H9 (cell line): ENCODE results near the gene CAPN2. TPM values are rescaled to one million over a fixed set of nuclear protein-coding genes. Genes with fewer than 3 reads are reported as not detected.

ENCODE experiments used
- DNase-seq: peaks from one replicate; pipeline ENCODE4 v3.0.0-alpha.2; 2017
- H2AFZ ChIP-seq: one replicate; pipeline ENCODE4 v1.6.1; 2013; ENCODE audit warnings: mild to moderate bottlenecking, low read length, control low read depth, moderate library complexity
- H2AK5ac ChIP-seq: 2 replicates; pipeline ENCODE4 v1.6.1; 2013; ENCODE audit warnings: low read length, control low read depth, mixed read lengths; ENCODE audit not compliant: insufficient read length
- H2BK120ac ChIP-seq: one replicate; pipeline ENCODE4 v1.6.1; 2013; ENCODE audit warnings: low read depth, mild to moderate bottlenecking, low read length, control low read depth, inconsistent platforms; ENCODE audit not compliant: poor library complexity, severe bottlenecking
- H2BK12ac ChIP-seq: 2 replicates; pipeline ENCODE4 v1.6.1; 2013; ENCODE audit warnings: low read length, control low read depth, mixed read lengths, low read depth; ENCODE audit not compliant: insufficient read length
- H2BK15ac ChIP-seq: 2 replicates; pipeline ENCODE4 v1.6.1; 2013; ENCODE audit warnings: low read depth, low read length, control low read depth
- H2BK20ac ChIP-seq: one replicate; pipeline ENCODE4 v1.6.1; 2013; ENCODE audit warnings: low read depth, mild to moderate bottlenecking, low read length, control low read depth, inconsistent platforms; ENCODE audit not compliant: poor library complexity, severe bottlenecking
- H2BK5ac ChIP-seq: 2 replicates; pipeline ENCODE4 v1.6.1; 2013; ENCODE audit warnings: low read length, control low read depth, mixed read lengths; ENCODE audit not compliant: insufficient read length
- H3K14ac ChIP-seq: 2 replicates; pipeline ENCODE4 v1.6.1; 2013; ENCODE audit warnings: low read length, control low read depth; ENCODE audit not compliant: insufficient read depth
- H3K18ac ChIP-seq: 2 replicates; pipeline ENCODE4 v1.6.1; 2013; ENCODE audit warnings: low read depth, mild to moderate bottlenecking, mixed read lengths, low read length, control low read depth; ENCODE audit not compliant: insufficient read length
- H3K23ac ChIP-seq: 2 replicates; pipeline ENCODE4 v1.6.1; 2013; ENCODE audit warnings: low read length, control low read depth, mixed read lengths, low read depth; ENCODE audit not compliant: insufficient read length
- H3K23me2 ChIP-seq: 2 replicates; pipeline ENCODE4 v1.6.1; 2013; ENCODE audit warnings: low read depth, mild to moderate bottlenecking, mixed read lengths, low read length, control low read depth; ENCODE audit not compliant: insufficient read length, poor library complexity, severe bottlenecking
- H3K27ac ChIP-seq: 2 replicates; pipeline ENCODE4 v1.5.1; 2013; ENCODE audit warnings: low read length, control low read depth, mixed read lengths, low read depth; ENCODE audit not compliant: insufficient read length
- H3K27me3 ChIP-seq: 2 replicates; pipeline ENCODE4 v1.6.1; 2013; ENCODE audit warnings: low read length, control low read depth, inconsistent platforms; ENCODE audit not compliant: insufficient read depth
- H3K4ac ChIP-seq: 2 replicates; pipeline ENCODE4 v1.6.1; 2013; ENCODE audit warnings: low read depth, mild to moderate bottlenecking, control low read depth, inconsistent platforms, low read length, moderate library complexity
- H3K4me1 ChIP-seq: 2 replicates; pipeline ENCODE4 v1.6.1; 2013; ENCODE audit warnings: low read length, control low read depth, inconsistent platforms; ENCODE audit not compliant: insufficient read depth
- H3K4me2 ChIP-seq: 2 replicates; pipeline ENCODE4 v1.6.1; 2013; ENCODE audit warnings: low read length, control low read depth, mixed read lengths; ENCODE audit not compliant: insufficient read length, insufficient read depth
- H3K56ac ChIP-seq: 2 replicates; pipeline ENCODE4 v1.6.1; 2013; ENCODE audit warnings: low read depth, mild to moderate bottlenecking, mixed read lengths, low read length, control low read depth; ENCODE audit not compliant: insufficient read length
- H3K79me1 ChIP-seq: 2 replicates; pipeline ENCODE4 v1.6.1; 2013; ENCODE audit warnings: low read depth, mild to moderate bottlenecking, moderate library complexity, low read length, control low read depth, inconsistent platforms; ENCODE audit not compliant: insufficient read depth, poor library complexity, severe bottlenecking
- H3K79me2 ChIP-seq: 2 replicates; pipeline ENCODE4 v1.6.1; 2013; ENCODE audit warnings: low read length, control low read depth, inconsistent platforms; ENCODE audit not compliant: insufficient read depth
- H3K9ac ChIP-seq: 2 replicates; pipeline ENCODE4 v1.6.1; 2013; ENCODE audit warnings: low read length, control low read depth, mixed read lengths; ENCODE audit not compliant: insufficient read length; ENCODE audit errors: extremely low read depth
- H3K9me3 ChIP-seq: one replicate; pipeline ENCODE4 v1.6.1; 2013; ENCODE audit warnings: low read depth, low read length, inconsistent platforms; ENCODE audit not compliant: control insufficient read depth
- H3T11ph ChIP-seq: one replicate; pipeline ENCODE4 v1.6.1; 2013; ENCODE audit warnings: mild to moderate bottlenecking, low read length, control low read depth, inconsistent platforms
- H4K20me1 ChIP-seq: one replicate; pipeline ENCODE4 v1.6.1; 2013; ENCODE audit not compliant: control insufficient read depth, insufficient read length, insufficient read depth
- H4K5ac ChIP-seq: 2 replicates; pipeline ENCODE4 v1.6.1; 2013; ENCODE audit warnings: low read depth, mild to moderate bottlenecking, mixed read lengths, low read length, control low read depth; ENCODE audit not compliant: insufficient read length
- H4K8ac ChIP-seq: replicated peaks from 2 replicates; pipeline ENCODE4 v1.6.1; 2013; ENCODE audit warnings: low read length, control low read depth, mixed read lengths, low read depth; ENCODE audit not compliant: insufficient read length
- H4K91ac ChIP-seq: 2 replicates; pipeline ENCODE4 v1.6.1; 2013; ENCODE audit warnings: low read depth, mild to moderate bottlenecking, moderate library complexity, mixed read lengths, low read length, control low read depth; ENCODE audit not compliant: insufficient read length
- H3K27ac Mint-ChIP-seq, 3 experiments: 2 replicates in 2 of 3; 3 replicates in 1 of 3; pipeline ENCODE4 v1.8.0; 2020 to 2021; ENCODE audit warnings: mixed read lengths in 3 of 3, mild to moderate bottlenecking in 1 of 3, moderate library complexity in 1 of 3
- H3K27me3 Mint-ChIP-seq: 2 replicates; pipeline ENCODE4 v1.8.0; 2021; ENCODE audit warnings: low read depth, mild to moderate bottlenecking, moderate library complexity, mixed read lengths
- H3K36me3 Mint-ChIP-seq, 3 experiments: 2 replicates in 2 of 3; 3 replicates in 1 of 3; pipeline ENCODE4 v1.8.0; 2020 to 2021; ENCODE audit warnings: low read depth in 3 of 3, mixed read lengths in 3 of 3; ENCODE audit not compliant: insufficient read depth in 1 of 3
- H3K4me1 Mint-ChIP-seq, 2 experiments: 2 replicates each; pipeline ENCODE4 v1.8.0; 2020; ENCODE audit warnings: mixed read lengths in 2 of 2
- H3K4me3 Mint-ChIP-seq, 2 experiments: 2 replicates in 1 of 2; 3 replicates in 1 of 2; pipeline ENCODE4 v1.8.0; 2020 to 2021; ENCODE audit warnings: mild to moderate bottlenecking in 2 of 2, mixed read lengths in 2 of 2, moderate library complexity in 1 of 2
- H3K9me3 Mint-ChIP-seq, 2 experiments: 2 replicates in 1 of 2; 3 replicates in 1 of 2; pipeline ENCODE4 v1.8.0; 2020; ENCODE audit warnings: mild to moderate bottlenecking in 2 of 2, mixed read lengths in 2 of 2, moderate library complexity in 1 of 2
- CTCF ChIP-seq: fragments of 200-600 bp; sonication (generic); conservative IDR thresholded peaks from 3 replicates; pipeline ENCODE4 v1.8.0; 2021; ENCODE audit warnings: antibody characterized with exemption, mild to moderate bottlenecking
- WGBS: extraction: QIAGEN DNeasy Blood & Tissue Kit; methylation state at CpG from one replicate; pipeline ENCODE4 v1.1.7; 2013; ENCODE audit warnings: missing lambda C conversion rate, low lambda C conversion rate, mixed read lengths; ENCODE audit not compliant: insufficient read length; ENCODE audit errors: extremely low coverage; 5-methylcytosine and 5-hydroxymethylcytosine counted together
- total RNA-seq: library from RNA; stranded (reverse); gene quantifications from 2 replicates; pipeline ENCODE4 v1.2.1, GENCODE V29; 2021

Gene CAPN2
- total RNA-seq, 1 experiment from 2014 or later: 32.2 TPM

GRCh38 chr1:223718850-223719249, 6.5 kb downstream of the CAPN2 start:
- Histone ChIP-seq H2AK5ac (no peak overlapping the region), H3K79me2 (no peaks in the 10 kb centered on the region), H3K79me1 (no peaks in the 10 kb centered on the region), H4K5ac (no peak overlapping the region), H2BK15ac (no peak overlapping the region), H4K20me1 (no peaks in the 10 kb centered on the region), H3K27me3 (peaks cover 31% of the 10 kb centered on the region; the same call in 1 of the 2 replicates), H2BK20ac (no peak overlapping the region), H3K14ac (no peak overlapping the region), H3K18ac (no peak overlapping the region), H3K4me2 (no peak overlapping the region), H3K4ac (no peak overlapping the region), H3K4me1 (peaks cover 8% of the 10 kb centered on the region; the same call in 1 of the 2 replicates), H4K8ac (no peak overlapping the region), H2BK120ac (no peak overlapping the region), H3K23ac (no peak overlapping the region), H3K56ac (no peak overlapping the region), H3K27ac (no peak overlapping the region), H3T11ph (no peak overlapping the region), H3K9me3 (no peaks in the 10 kb centered on the region), H4K91ac (no peak overlapping the region), H2AFZ (no peak overlapping the region), H2BK12ac (no peak overlapping the region), H2BK5ac (no peak overlapping the region), H3K23me2 (no peaks in the 10 kb centered on the region), H3K9ac (no peak overlapping the region)
- Mint-ChIP-seq H3K4me3 (no peak overlapping the region; a peak in 1 of 5 replicates), H3K4me1 (peaks cover 36 to 45% of the 10 kb centered on the region in 2 experiments), H3K27me3 (peaks cover 72% of the 10 kb centered on the region), H3K36me3 (peaks cover 21 to 34% (median 23%) of the 10 kb centered on the region in 3 experiments; a peak in 6 of 7 replicates), H3K9me3 (no peaks in the 10 kb centered on the region), H3K27ac (peak overlapping the region; percentile 17 to 72 (median 68); a peak in 3 of 7 replicates)
- peak; percentile 75 for DNase-seq
- WGBS: no CpG with 5 or more reads among the region's 5 CpGs
- no peak for TF ChIP-seq CTCF
